ENCODE data around the gene TFAP2C.
A peak's percentile ranks its signal among the peaks of the same experiment; 100 is the strongest.

TFAP2C gene

DNA sequence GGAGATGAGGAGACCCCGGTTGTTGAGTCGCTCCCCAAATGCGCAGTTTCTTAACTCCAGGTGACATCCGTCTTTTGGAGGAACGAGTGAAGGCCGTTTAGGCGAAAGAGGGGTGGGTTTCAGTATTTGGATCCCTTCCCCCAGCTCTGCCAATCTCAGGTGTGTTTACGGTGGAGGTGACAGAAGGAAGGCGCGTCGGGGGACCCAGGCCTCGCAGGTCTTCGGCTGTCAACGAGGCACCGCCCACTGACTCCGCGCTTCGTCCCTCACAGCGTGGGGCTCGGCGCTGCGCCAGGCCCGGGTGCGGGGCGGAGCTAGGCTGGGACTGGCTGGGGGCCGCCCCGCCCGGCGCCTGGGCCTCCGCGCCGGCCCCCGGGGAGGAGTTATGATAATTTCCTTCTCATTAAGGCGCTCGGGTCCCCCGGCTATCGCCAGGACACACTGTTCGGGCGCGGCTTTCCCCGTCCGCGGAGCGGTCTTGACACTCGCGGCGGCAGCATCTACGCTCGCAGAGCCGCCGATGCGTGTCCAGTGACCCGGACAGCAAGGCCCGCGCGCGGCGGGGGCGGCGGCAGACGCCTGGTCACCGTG is at the start of gene TFAP2C:
Gene TFAP2C, plus strand, starts transcription at position 434 of the 591 bp plus-strand sequence. CDS start 239 bp downstream, outside the sequence.
- Histone ChIP-seq H3K36me3 (ENCODE audit: insufficient read depth, low read depth, low read length) (peaks cover 4% of the 10 kb centered on the region; the same call in 1 of the 2 replicates), H3K9ac (ENCODE audit: low read depth, low read length) (peak within 1 kb of the TSS; percentile 74), H3K9me3 (ENCODE audit: insufficient read depth, low read depth, low read length) (no peaks in the 10 kb centered on the region), H3K27ac (ENCODE audit: low read length) (no peak within 1 kb of the TSS), H3K4me3 (ENCODE audit: low read length) (peak within 1 kb of the TSS; percentile 88), H3K4me1 (ENCODE audit: insufficient read depth, low read length) (peaks cover 16% of the 10 kb centered on the region; the same call in 1 of the 2 replicates), H3K27me3 (ENCODE audit: insufficient read depth, low read length) (peaks cover 100% of the 10 kb centered on the region)

DNA sequence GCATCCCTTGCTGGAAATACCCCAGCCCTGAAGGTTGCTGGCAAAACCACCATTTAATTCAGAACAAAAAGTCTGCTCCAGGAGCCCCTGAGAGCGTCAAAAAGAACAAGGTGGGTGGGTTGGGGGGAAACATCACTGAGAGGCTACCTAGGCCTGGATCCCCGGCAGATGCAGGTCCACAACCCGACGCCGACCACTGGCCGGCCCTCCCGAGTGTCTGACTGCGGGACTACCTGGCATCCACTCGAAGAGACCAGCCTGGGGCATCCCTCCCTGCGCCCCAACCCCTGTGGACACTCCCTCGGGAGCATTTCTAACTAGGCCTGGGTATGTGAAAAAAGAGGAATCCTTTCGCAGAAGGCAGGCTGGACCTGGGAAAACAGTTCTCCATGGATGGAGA is 48.9 kb upstream of the TFAP2C start:
- Histone ChIP-seq H3K36me3 (ENCODE audit: insufficient read depth, low read depth, low read length) (no peaks in the 10 kb centered on the region), H3K4me1 (ENCODE audit: insufficient read depth, low read length) (0 out of 2 replicates have a peak, but pooled peaks cover 3% of the 10 kb centered on the region), H3K9me3 (ENCODE audit: insufficient read depth, low read depth, low read length) (no peaks in the 10 kb centered on the region), H3K4me3 (ENCODE audit: low read length) (no peak overlapping the region), H3K27ac (ENCODE audit: low read length) (no peak overlapping the region), H3K9ac (ENCODE audit: low read depth, low read length) (no peak overlapping the region), H3K27me3 (ENCODE audit: insufficient read depth, low read length) (no peaks in the 10 kb centered on the region)

DNA sequence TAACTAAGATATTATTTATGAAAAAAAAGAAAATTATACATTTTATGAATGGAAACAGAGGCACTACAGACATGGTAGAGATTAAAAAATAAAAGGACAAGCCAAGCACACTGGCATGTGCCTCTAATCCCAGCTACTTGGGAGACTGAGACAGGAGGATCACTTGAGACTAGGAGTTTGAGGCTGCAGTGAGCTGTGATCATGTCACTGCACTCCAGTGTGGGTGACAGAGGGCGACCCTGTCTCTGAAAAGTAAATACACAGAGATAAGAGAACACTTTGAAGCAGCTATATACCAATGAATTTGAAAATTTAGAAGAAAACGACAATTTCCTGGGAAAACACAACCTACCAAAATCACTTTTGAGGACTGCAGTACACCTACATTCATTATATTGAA is 47.4 kb upstream of the TFAP2C start:
- Histone ChIP-seq H3K27ac (ENCODE audit: low read length) (no peak overlapping the region), H3K27me3 (ENCODE audit: insufficient read depth, low read length) (no peaks in the 10 kb centered on the region), H3K4me3 (ENCODE audit: low read length) (no peak overlapping the region), H3K4me1 (ENCODE audit: insufficient read depth, low read length) (0 out of 2 replicates have a peak, but pooled peaks cover 3% of the 10 kb centered on the region), H3K36me3 (ENCODE audit: insufficient read depth, low read depth, low read length) (no peaks in the 10 kb centered on the region), H3K9ac (ENCODE audit: low read depth, low read length) (no peak overlapping the region), H3K9me3 (ENCODE audit: insufficient read depth, low read depth, low read length) (no peaks in the 10 kb centered on the region)

DNA sequence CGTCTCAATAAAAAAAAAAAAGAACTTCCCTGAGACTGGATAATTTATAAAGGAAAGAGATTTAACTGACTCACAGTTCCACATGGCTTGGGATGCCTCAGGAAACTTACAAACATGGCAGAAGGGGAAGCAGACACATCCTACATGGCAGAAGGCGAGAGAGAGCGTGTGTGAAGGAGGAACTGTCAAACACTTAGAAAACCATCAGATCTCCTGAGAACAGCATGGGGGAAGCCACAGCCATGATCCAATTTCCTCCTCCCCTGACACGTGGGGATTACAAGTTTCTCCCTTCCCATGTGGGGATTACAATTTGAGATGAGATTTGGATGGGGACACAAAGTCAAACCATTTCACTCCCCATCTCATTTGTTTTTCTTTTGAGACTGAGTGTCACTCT is 46.6 kb upstream of the TFAP2C start:
- Histone ChIP-seq H3K27me3 (ENCODE audit: insufficient read depth, low read length) (no peaks in the 10 kb centered on the region), H3K4me1 (ENCODE audit: insufficient read depth, low read length) (0 out of 2 replicates have a peak, but pooled peaks cover 3% of the 10 kb centered on the region), H3K9me3 (ENCODE audit: insufficient read depth, low read depth, low read length) (no peaks in the 10 kb centered on the region), H3K9ac (ENCODE audit: low read depth, low read length) (no peak overlapping the region), H3K36me3 (ENCODE audit: insufficient read depth, low read depth, low read length) (no peaks in the 10 kb centered on the region), H3K27ac (ENCODE audit: low read length) (no peak overlapping the region), H3K4me3 (ENCODE audit: low read length) (no peak overlapping the region)

DNA sequence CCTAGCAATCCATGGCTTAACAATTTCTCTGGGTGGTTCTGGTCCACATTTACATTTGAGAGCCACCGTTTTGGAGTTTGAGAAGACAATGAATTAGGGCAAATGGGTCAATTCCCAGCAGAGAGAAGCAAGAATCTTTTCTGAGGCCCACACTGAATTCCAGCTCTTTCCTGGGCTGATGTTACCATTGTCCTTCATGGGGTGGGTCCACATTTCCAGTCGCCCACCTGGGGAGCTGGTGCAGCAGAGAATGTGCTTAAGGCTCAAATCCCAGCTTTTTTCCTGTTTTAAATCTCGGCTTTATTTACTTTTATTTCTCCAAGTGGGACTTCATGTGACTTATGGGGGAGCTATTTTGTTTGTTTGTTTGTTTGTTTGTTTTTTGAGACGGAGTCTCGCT is 44.2 kb upstream of the TFAP2C start:
- Histone ChIP-seq H3K4me1 (ENCODE audit: insufficient read depth, low read length) (peaks cover 3% of the 10 kb centered on the region; the same call in 1 of the 2 replicates), H3K9me3 (ENCODE audit: insufficient read depth, low read depth, low read length) (no peaks in the 10 kb centered on the region), H3K9ac (ENCODE audit: low read depth, low read length) (no peak overlapping the region), H3K27ac (ENCODE audit: low read length) (no peak overlapping the region), H3K4me3 (ENCODE audit: low read length) (no peak overlapping the region), H3K27me3 (ENCODE audit: insufficient read depth, low read length) (no peaks in the 10 kb centered on the region), H3K36me3 (ENCODE audit: insufficient read depth, low read depth, low read length) (no peaks in the 10 kb centered on the region)

DNA sequence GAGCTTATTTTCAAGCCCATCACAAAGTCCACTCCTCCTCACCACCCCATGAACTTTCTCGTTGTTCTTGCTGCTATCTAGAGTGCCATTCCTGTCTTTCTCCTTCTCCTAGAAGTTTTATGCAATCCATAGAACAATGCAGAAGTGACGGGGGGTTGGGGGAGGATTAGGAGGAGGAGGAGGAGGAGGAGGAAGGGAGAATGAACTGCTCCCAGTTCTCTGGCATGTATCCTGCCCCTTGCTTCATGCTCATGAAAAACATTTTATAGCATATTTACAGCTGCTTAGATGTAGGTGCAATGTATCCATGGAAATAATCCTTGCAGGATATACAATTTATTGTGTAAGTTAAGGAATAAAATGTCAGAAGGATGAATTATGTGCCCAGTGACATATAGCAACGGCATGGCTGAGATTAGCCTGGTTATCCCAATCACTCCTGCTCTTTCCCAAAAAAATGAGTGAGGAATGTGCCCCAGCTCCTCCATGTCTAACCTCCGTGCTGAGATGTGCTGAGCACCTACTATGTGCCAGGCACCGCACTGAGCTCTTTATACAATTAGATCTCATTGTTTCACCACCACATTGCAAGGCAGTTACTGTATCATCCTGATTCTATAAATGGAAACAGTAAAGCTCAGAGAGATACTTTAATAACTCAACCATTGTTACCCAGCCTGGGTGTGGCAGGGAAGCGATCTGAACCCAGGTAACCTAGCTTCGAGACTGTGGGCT is 41.6 kb upstream of the TFAP2C start:
- peaks cover 9% of the 10 kb centered on the region for H3K4me1 ChIP-seq (ENCODE audit: insufficient read depth, low read length)
- no peak overlapping the region for H3K4me3 ChIP-seq (ENCODE audit: low read length)
- H3K9me3 ChIP-seq (ENCODE audit: insufficient read depth, low read depth, low read length) = no peaks in the 10 kb centered on the region
- H3K27ac ChIP-seq (ENCODE audit: low read length) = no peak overlapping the region
- no peaks in the 10 kb centered on the region for H3K27me3 ChIP-seq (ENCODE audit: insufficient read depth, low read length)
- no peak overlapping the region for H3K9ac ChIP-seq (ENCODE audit: low read depth, low read length)
- no peaks in the 10 kb centered on the region for H3K36me3 ChIP-seq (ENCODE audit: insufficient read depth, low read depth, low read length)

DNA sequence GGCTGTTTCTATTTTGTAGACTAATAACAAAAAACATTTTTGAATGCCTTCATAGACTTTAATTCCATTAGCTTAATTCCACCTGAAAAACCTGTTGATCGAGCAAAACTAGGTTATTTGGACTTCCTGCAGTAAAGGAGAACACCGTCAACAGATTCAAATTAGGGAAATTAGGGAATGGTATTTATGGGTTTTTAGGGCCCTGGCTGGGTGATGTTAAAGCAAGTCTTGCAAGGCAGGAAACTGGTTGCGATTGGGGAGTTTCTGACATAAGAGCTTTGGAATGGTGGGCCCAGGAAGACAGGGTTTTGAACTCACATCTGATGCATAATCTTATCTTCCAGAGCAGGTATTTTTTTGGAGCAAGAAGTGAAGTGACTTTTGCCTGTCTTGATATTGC is 40.1 kb upstream of the TFAP2C start:
- no peak overlapping the region for H3K9ac ChIP-seq (ENCODE audit: low read depth, low read length)
- H3K4me1 ChIP-seq (ENCODE audit: insufficient read depth, low read length) = peaks cover 11% of the 10 kb centered on the region
- H3K4me3 ChIP-seq (ENCODE audit: low read length) = no peak overlapping the region
- no peaks in the 10 kb centered on the region for H3K36me3 ChIP-seq (ENCODE audit: insufficient read depth, low read depth, low read length)
- no peaks in the 10 kb centered on the region for H3K9me3 ChIP-seq (ENCODE audit: insufficient read depth, low read depth, low read length)
- no peaks in the 10 kb centered on the region for H3K27me3 ChIP-seq (ENCODE audit: insufficient read depth, low read length)
- no peak overlapping the region for H3K27ac ChIP-seq (ENCODE audit: low read length)

DNA sequence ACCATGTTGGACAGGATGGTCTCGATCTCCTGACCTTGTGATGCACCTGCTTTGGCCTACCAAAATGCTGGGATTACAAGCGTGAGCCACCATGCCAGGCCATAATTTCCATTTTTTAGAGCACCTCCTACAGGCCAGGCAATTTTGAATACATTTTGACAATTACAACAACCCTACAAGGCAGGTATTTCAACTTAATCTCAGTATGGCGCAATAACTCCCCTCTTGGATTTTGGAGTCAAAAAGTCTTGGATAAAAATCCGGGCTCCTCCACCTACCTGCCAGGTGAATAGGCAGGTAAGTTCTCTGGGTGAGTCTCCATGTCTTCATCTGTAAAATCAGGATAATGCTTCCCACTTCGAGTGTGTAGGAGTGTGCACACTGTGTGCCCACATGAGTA is 39.5 kb upstream of the TFAP2C start:
- no peak overlapping the region for H3K27ac ChIP-seq (ENCODE audit: low read length)
- H3K27me3 ChIP-seq (ENCODE audit: insufficient read depth, low read length) = no peaks in the 10 kb centered on the region

DNA sequence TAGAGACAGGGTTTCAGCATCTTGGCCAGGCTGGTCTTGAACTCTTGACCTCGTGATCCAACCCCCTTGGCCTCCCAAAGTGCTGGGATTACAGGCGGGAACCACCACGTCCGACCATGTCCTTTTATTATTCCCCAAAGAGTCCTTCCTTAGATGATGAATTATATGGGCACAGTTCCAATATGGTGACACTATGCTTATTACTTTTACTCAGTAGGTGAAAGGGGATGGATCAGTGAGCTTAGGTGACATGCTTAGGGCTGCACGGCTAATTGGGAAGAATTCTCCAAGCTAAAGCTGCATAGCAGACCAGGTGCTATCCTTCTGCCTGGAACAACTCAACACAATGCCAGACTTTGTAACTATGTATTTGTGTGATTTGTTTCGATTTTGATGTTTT is 38.2 kb upstream of the TFAP2C start:
- Histone ChIP-seq H3K27ac (ENCODE audit: low read length) (no peak overlapping the region), H3K27me3 (ENCODE audit: insufficient read depth, low read length) (no peaks in the 10 kb centered on the region), H3K36me3 (ENCODE audit: insufficient read depth, low read depth, low read length) (no peaks in the 10 kb centered on the region), H3K9me3 (ENCODE audit: insufficient read depth, low read depth, low read length) (no peaks in the 10 kb centered on the region), H3K9ac (ENCODE audit: low read depth, low read length) (no peak overlapping the region), H3K4me1 (ENCODE audit: insufficient read depth, low read length) (peaks cover 8% of the 10 kb centered on the region), H3K4me3 (ENCODE audit: low read length) (no peak overlapping the region)

More for the DNA sequence above, 39.5 kb upstream of the TFAP2C start:
- H3K9me3 ChIP-seq (ENCODE audit: insufficient read depth, low read depth, low read length) = no peaks in the 10 kb centered on the region
- H3K9ac ChIP-seq (ENCODE audit: low read depth, low read length) = no peak overlapping the region
- no peaks in the 10 kb centered on the region for H3K36me3 ChIP-seq (ENCODE audit: insufficient read depth, low read depth, low read length)
- no peak overlapping the region for H3K4me3 ChIP-seq (ENCODE audit: low read length)
- peaks cover 10% of the 10 kb centered on the region for H3K4me1 ChIP-seq (ENCODE audit: insufficient read depth, low read length)

DNA sequence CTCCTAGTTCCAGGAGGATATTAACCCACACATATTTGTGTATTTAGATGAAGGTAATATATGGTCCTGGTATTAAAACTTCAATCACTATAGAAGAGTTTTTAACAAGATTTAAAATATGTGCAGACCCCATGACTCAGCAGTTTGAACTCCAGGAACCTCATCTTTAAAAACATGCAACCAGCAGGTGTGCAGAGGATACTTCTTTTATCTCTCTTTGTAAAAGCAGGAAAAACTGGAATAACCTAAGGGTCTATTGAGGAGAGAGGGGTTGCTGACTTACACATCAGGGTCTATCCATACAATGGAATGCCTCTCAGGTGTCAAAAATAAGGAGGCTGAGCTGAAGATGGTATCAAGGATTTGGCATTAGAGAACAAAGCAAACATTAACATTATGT is 36.9 kb upstream of the TFAP2C start:
- H3K9me3 ChIP-seq (ENCODE audit: insufficient read depth, low read depth, low read length) = no peaks in the 10 kb centered on the region
- no peak overlapping the region for H3K4me3 ChIP-seq (ENCODE audit: low read length)
- no peaks in the 10 kb centered on the region for H3K27me3 ChIP-seq (ENCODE audit: insufficient read depth, low read length)
- H3K36me3 ChIP-seq (ENCODE audit: insufficient read depth, low read depth, low read length) = no peaks in the 10 kb centered on the region
- H3K9ac ChIP-seq (ENCODE audit: low read depth, low read length) = no peak overlapping the region
- peaks cover 8% of the 10 kb centered on the region for H3K4me1 ChIP-seq (ENCODE audit: insufficient read depth, low read length)
- no peak overlapping the region for H3K27ac ChIP-seq (ENCODE audit: low read length)

DNA sequence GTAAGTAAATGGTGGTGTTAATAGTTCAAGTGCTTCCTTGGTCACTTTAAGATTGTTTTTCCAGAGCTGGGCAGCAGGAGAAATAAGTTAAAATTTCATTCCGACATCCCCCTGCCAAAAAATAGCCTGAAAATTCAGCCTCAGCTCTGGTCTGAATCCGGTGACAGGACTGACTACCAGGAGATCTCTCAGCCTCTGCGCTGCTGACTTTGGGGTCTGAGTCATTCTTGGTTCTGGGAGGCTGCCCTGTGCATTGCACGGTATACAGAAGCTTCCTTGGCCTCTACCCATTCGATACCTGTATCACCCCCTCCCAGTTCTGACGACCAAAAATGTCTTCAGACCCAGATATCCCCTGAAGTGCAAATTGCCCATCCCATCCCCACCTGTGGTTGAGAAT is 36.3 kb upstream of the TFAP2C start:
- no peak overlapping the region for H3K27ac ChIP-seq (ENCODE audit: low read length)
- no peaks in the 10 kb centered on the region for H3K9me3 ChIP-seq (ENCODE audit: insufficient read depth, low read depth, low read length)
- no peaks in the 10 kb centered on the region for H3K36me3 ChIP-seq (ENCODE audit: insufficient read depth, low read depth, low read length)
- H3K27me3 ChIP-seq (ENCODE audit: insufficient read depth, low read length) = no peaks in the 10 kb centered on the region
- H3K9ac ChIP-seq (ENCODE audit: low read depth, low read length) = no peak overlapping the region
- H3K4me1 ChIP-seq (ENCODE audit: insufficient read depth, low read length) = peaks cover 8% of the 10 kb centered on the region
- H3K4me3 ChIP-seq (ENCODE audit: low read length) = no peak overlapping the region
